Uterus (tissue), 4 donors: ENCODE results near the gene SPIRE2. TPM values are rescaled to one million over a fixed set of nuclear protein-coding genes. Genes with fewer than 3 reads are reported as not detected.
A peak's percentile ranks its signal among the peaks of the same experiment; 100 is the strongest.

Source experiments
- DNase-seq, 2 donors: peaks; one replicate each; pipeline ENCODE4 v3.0.0-alpha.2; 2019 to 2020
- H3K27ac ChIP-seq, 2 donors: fragments of 200-600 bp; sonication (generic); 1 replicate in 1 of 2; 2 replicates in 1 of 2; pipeline ENCODE4 v1.5.1; 2016 to 2018
- H3K27me3 ChIP-seq, 2 donors: fragments of 200-600 bp; sonication (generic); one replicate each; pipeline ENCODE4 v1.5.1; 2018 to 2019; ENCODE audit warnings: control low read depth in 1 of 2
- H3K36me3 ChIP-seq, 2 donors: fragments of 200-600 bp; sonication (generic); one replicate each; pipeline ENCODE4 v1.5.1; 2019; ENCODE audit warnings: control low read depth in 1 of 2
- H3K4me1 ChIP-seq, 2 donors: fragments of 200-600 bp; sonication (generic); one replicate each; pipeline ENCODE4 v1.5.1; 2018 to 2019; ENCODE audit warnings: control low read depth in 1 of 2
- H3K4me3 ChIP-seq, 2 donors: fragments of 200-600 bp; sonication (generic); 1 replicate in 1 of 2; 2 replicates in 1 of 2; pipeline ENCODE4 v1.5.1; 2018 to 2019; ENCODE audit warnings: mild to moderate bottlenecking in 1 of 2
- H3K9me3 ChIP-seq, 2 donors: fragments of 200-600 bp; sonication (generic); one replicate each; pipeline ENCODE4 v1.5.1; 2019; ENCODE audit warnings: control low read depth in 1 of 2
- POLR2A ChIP-seq, 2 donors: fragments of 450-650 bp; IDR thresholded peaks; one replicate each; pipeline ENCODE4 v1.6.1; 2016; ENCODE audit warnings: antibody characterized with exemption in 2 of 2, mild to moderate bottlenecking in 1 of 2, moderate library complexity in 1 of 2
- intact Hi-C: fragments of 100-400 bp; cut with DNase I; formaldehyde crosslinking; loops from one replicate; pipeline ENCODE4 v1.15.1; 2023; ENCODE audit warnings: low total_unique reads
- total RNA-seq, 4 donors: library from RNA; depleted of rRNA in 3 of 4; stranded (reverse); fragments of >200 nt in 3 of 4; gene quantifications; one replicate each; pipeline versions ENCODE4 v1.1.0 to v1.2.4, GENCODE V29; 2014 to 2023
- TF ChIP-seq, protein P1 (sequence below), 4 experiments: fragments of 200-600 bp in 2 of 4; fragments of 450-650 bp in 2 of 4; sonication (generic) in 2 of 4; IDR thresholded peaks; one replicate each; pipeline ENCODE4 v1.5.1; 2016 to 2019; ENCODE audit warnings: antibody characterized with exemption in 4 of 4, mild to moderate bottlenecking in 2 of 4, moderate library complexity in 1 of 4
- donor health status: DM: yes; HTN: yes; CAD: no.

Gene SPIRE2
- total RNA-seq, 4 donors from 2014 or later = 1.2 to 7.5 (median 3.3) TPM

DNA sequence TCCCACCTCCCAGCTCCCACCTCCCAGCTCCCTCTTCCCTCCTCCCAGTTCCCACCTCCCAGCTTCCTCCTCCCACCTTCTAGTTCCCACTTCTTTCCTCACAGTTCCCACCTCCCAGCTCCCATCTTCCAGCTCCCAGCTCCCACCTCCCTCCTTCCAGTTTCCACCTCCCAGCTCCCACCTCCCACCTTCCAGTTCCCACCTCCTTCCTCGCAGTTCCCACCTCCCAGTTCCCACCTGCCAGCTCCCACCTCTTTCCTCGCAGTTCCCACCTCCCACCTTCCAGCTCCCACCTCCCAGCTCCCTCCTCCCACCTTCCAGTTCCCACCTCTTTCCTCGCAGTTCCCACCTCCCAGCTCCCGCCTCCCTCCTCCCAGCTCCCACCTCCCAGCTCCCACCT is 80.0 kb downstream of the SPIRE2 start:
- Histone ChIP-seq H3K4me1 (no peaks in the 10 kb centered on the region), H3K27ac (no peak overlapping the region), H3K27me3 (no peaks in the 10 kb centered on the region), H3K36me3 (no peaks in the 10 kb centered on the region), H3K4me3 (no peak overlapping the region), H3K9me3 (no peaks in the 10 kb centered on the region)
- no peak for DNase-seq
- TF ChIP-seq, protein P1, sequence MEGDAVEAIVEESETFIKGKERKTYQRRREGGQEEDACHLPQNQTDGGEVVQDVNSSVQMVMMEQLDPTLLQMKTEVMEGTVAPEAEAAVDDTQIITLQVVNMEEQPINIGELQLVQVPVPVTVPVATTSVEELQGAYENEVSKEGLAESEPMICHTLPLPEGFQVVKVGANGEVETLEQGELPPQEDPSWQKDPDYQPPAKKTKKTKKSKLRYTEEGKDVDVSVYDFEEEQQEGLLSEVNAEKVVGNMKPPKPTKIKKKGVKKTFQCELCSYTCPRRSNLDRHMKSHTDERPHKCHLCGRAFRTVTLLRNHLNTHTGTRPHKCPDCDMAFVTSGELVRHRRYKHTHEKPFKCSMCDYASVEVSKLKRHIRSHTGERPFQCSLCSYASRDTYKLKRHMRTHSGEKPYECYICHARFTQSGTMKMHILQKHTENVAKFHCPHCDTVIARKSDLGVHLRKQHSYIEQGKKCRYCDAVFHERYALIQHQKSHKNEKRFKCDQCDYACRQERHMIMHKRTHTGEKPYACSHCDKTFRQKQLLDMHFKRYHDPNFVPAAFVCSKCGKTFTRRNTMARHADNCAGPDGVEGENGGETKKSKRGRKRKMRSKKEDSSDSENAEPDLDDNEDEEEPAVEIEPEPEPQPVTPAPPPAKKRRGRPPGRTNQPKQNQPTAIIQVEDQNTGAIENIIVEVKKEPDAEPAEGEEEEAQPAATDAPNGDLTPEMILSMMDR (IDR thresholded peaks at IDR 0.05) = no peak
- TF ChIP-seq POLR2A (IDR thresholded peaks at IDR 0.05) = no peak
- intact Hi-C loops = no loop called here

- Histone ChIP-seq H3K4me1 (no peaks in the 10 kb centered on the region), H3K36me3 (no peaks in the 10 kb centered on the region), H3K4me3 (no peak overlapping the region), H3K9me3 (no peaks in the 10 kb centered on the region), H3K27me3 (no peaks in the 10 kb centered on the region), H3K27ac (no peak overlapping the region)
- intact Hi-C loops = no loop called here
- peak; percentile 53 to 65 for DNase-seq
- no peak for TF ChIP-seq POLR2A (IDR thresholded peaks at IDR 0.05)
- TF ChIP-seq, protein P1 (IDR thresholded peaks at IDR 0.05) = peak; percentile 53 to 79 (median 62)
Measured at GRCh38 chr16:89909777-89910716, 81.8 kb downstream of the SPIRE2 start.

GRCh38 chr16:89910717-89911354 is 82.6 kb downstream of the SPIRE2 start:
- no peaks in the 10 kb centered on the region for H3K27me3 ChIP-seq
- TF ChIP-seq, protein P1 (IDR thresholded peaks at IDR 0.05) = no peak
- no peak overlapping the region for H3K27ac ChIP-seq
- H3K9me3 ChIP-seq = no peaks in the 10 kb centered on the region
- DNase-seq = no peak
- H3K4me1 ChIP-seq = no peaks in the 10 kb centered on the region
- H3K4me3 ChIP-seq = no peak overlapping the region
- intact Hi-C loops = no loop called here
- H3K36me3 ChIP-seq = no peaks in the 10 kb centered on the region

- Histone ChIP-seq H3K4me3 (no peak overlapping the region), H3K27me3 (no peaks in the 10 kb centered on the region), H3K9me3 (no peaks in the 10 kb centered on the region), H3K27ac (no peak overlapping the region), H3K36me3 (no peaks in the 10 kb centered on the region), H3K4me1 (no peaks in the 10 kb centered on the region)
- DNase-seq = no peak
- intact Hi-C loops = no loop called here
- no peak for TF ChIP-seq POLR2A (IDR thresholded peaks at IDR 0.05)
- TF ChIP-seq, protein P1 (IDR thresholded peaks at IDR 0.05) = no peak
Measured at GRCh38 chr16:89911375-89911774, 83.1 kb downstream of the SPIRE2 start.

- intact Hi-C loops = no loop called here
- no peaks in the 10 kb centered on the region for H3K9me3 ChIP-seq
- no peak for DNase-seq
- no peaks in the 10 kb centered on the region for H3K36me3 ChIP-seq
- TF ChIP-seq, protein P1 (IDR thresholded peaks at IDR 0.05) = no peak
- TF ChIP-seq POLR2A (IDR thresholded peaks at IDR 0.05) = no peak
- no peaks in the 10 kb centered on the region for H3K4me1 ChIP-seq
- no peak overlapping the region for H3K27ac ChIP-seq
- H3K4me3 ChIP-seq = no peak overlapping the region
- H3K27me3 ChIP-seq = no peaks in the 10 kb centered on the region
Measured at GRCh38 chr16:89912143-89912542, 83.9 kb downstream of the SPIRE2 start.
